Panc1 (cell line): ENCODE measurements around the gene CHURC1. TPM values are rescaled to one million over a fixed set of nuclear protein-coding genes. Genes with fewer than 3 reads are reported as not detected.

ENCODE experiments used
- ATAC-seq: fragments of 200-7000 bp; cut with Tn5 transposase; 2 replicates; pipeline ENCODE4 v1.9.1; 2020; ENCODE audit warnings: mild to moderate bottlenecking, moderate library complexity
- BruUV-seq: library from RNA; stranded (reverse); fragments of 400-500 nt; replicated peaks from 2 replicates; lab custom pipeline; 2021; lab: Mats Ljungman, UMichigan
- CTCF ChIA-PET: fragments of 300-600 bp; sonication (Branson Sonifier 250); formaldehyde crosslinking; loops from one replicate; lab custom pipeline; 2022; ENCODE audit warnings: antibody characterized with exemption; lab: Charles Lee
- POLR2A ChIA-PET: fragments of 300-600 bp; sonication (Branson Sonifier 250); formaldehyde crosslinking; loops from one replicate; lab custom pipeline; 2022; ENCODE audit warnings: antibody characterized with exemption; lab: Charles Lee
- DNase-seq: peaks from one replicate; pipeline ENCODE4 v3.0.0-alpha.2; 2010; ENCODE audit warnings: low read depth, low spot score
- H3K27ac ChIP-seq: 2 replicates; pipeline ENCODE4 v1.5.1; 2011; ENCODE audit warnings: mild to moderate bottlenecking, low read length, inconsistent platforms
- H3K27me3 ChIP-seq: fragments of 200-500 bp; sonication (Bioruptor generic); 2 replicates; pipeline ENCODE4 v1.6.0; 2014; ENCODE audit warnings: low read length, inconsistent platforms; ENCODE audit not compliant: control insufficient read depth, insufficient read depth
- H3K36me3 ChIP-seq: fragments of 200-500 bp; sonication (Bioruptor generic); 2 replicates; pipeline ENCODE4 v1.5.1; 2014; ENCODE audit warnings: inconsistent platforms, mild to moderate bottlenecking, low read length, moderate library complexity; ENCODE audit not compliant: control insufficient read depth, insufficient read depth
- H3K4me1 ChIP-seq: 2 replicates; pipeline ENCODE4 v1.5.1; 2011; ENCODE audit warnings: inconsistent platforms, mild to moderate bottlenecking, low read length, moderate library complexity; ENCODE audit not compliant: control insufficient read depth, insufficient read depth
- H3K4me3 ChIP-seq, 2 experiments: 2 replicates each; pipeline ENCODE4 v1.5.1; 2011 to 2012; ENCODE audit warnings: low read depth in 2 of 2, low read length in 2 of 2, mild to moderate bottlenecking in 2 of 2, inconsistent platforms in 1 of 2, moderate library complexity in 1 of 2
- H3K9me3 ChIP-seq: fragments of 200-500 bp; sonication (Bioruptor generic); 2 replicates; pipeline ENCODE4 v1.5.1; 2014; ENCODE audit warnings: low read depth, mild to moderate bottlenecking, inconsistent platforms, low read length, moderate library complexity; ENCODE audit not compliant: control insufficient read depth, insufficient read depth
- POLR2AphosphoS5 ChIP-seq: IDR thresholded peaks from 2 replicates; pipeline ENCODE4 v1.6.1; 2012; ENCODE audit warnings: mild to moderate bottlenecking, low read depth, low read length, moderate library complexity
- REST ChIP-seq, 2 experiments: IDR thresholded peaks; 2 replicates each; pipeline ENCODE4 v1.6.1; 2011 to 2012; ENCODE audit warnings: low read depth in 2 of 2, control low read depth in 1 of 2, low read length in 1 of 2, mild to moderate bottlenecking in 1 of 2, moderate library complexity in 1 of 2; ENCODE audit not compliant: insufficient read depth in 1 of 2
- SIN3A ChIP-seq: IDR thresholded peaks from 2 replicates; pipeline ENCODE4 v1.6.1; 2012; ENCODE audit warnings: low read depth, mild to moderate bottlenecking, low read length, moderate library complexity, borderline replicate concordance; ENCODE audit not compliant: insufficient read depth
- TCF7L2 ChIP-seq: IDR thresholded peaks from 2 replicates; pipeline ENCODE4 v1.6.1; 2011; ENCODE audit warnings: mild to moderate bottlenecking, low read depth, low read length, inconsistent platforms
- in situ Hi-C: cut with HindIII; loops from 2 replicates; pipeline ENCODE4 v1.10.0; 2016; ENCODE audit warnings: low sequenced_read_pairs, low pct_unique_long_range_greater_than_20kb
- intact Hi-C: fragments of 100-400 bp; cut with micrococcal nuclease; formaldehyde crosslinking; loops from one replicate; pipeline ENCODE4 v1.10.0; 2022; ENCODE audit not compliant: unreplicated experiment
- total RNA-seq: library from RNA; stranded (reverse); gene quantifications from one replicate; pipeline ENCODE4 v1.2.1, GENCODE V29; 2021; ENCODE audit not compliant: unreplicated experiment
- TF ChIP-seq, protein P1 (sequence below): fragments of 450-650 bp; IDR thresholded peaks from 2 replicates; pipeline ENCODE4 v1.5.1; 2017; ENCODE audit warnings: mild to moderate bottlenecking

The CHURC1 gene
- total RNA-seq, 1 experiment from 2014 or later: 55.6 TPM

- no peak overlapping the region for H3K4me3 ChIP-seq
- no TSS peak for BruUV-seq
- in situ Hi-C loops: no loop called here
- no peaks in the 10 kb centered on the region for H3K4me1 ChIP-seq
- H3K27me3 ChIP-seq: no peaks in the 10 kb centered on the region
- TF ChIP-seq TCF7L2 (no peak), REST (IDR thresholded peaks at IDR 0.05; ENCODE audit: insufficient read depth in 1 of 2, low read depth in 2 of 2, low read length in 1 of 2) (no peak), SIN3A (no peak), POLR2AphosphoS5 (no peak)
- TF ChIP-seq, protein P1, sequence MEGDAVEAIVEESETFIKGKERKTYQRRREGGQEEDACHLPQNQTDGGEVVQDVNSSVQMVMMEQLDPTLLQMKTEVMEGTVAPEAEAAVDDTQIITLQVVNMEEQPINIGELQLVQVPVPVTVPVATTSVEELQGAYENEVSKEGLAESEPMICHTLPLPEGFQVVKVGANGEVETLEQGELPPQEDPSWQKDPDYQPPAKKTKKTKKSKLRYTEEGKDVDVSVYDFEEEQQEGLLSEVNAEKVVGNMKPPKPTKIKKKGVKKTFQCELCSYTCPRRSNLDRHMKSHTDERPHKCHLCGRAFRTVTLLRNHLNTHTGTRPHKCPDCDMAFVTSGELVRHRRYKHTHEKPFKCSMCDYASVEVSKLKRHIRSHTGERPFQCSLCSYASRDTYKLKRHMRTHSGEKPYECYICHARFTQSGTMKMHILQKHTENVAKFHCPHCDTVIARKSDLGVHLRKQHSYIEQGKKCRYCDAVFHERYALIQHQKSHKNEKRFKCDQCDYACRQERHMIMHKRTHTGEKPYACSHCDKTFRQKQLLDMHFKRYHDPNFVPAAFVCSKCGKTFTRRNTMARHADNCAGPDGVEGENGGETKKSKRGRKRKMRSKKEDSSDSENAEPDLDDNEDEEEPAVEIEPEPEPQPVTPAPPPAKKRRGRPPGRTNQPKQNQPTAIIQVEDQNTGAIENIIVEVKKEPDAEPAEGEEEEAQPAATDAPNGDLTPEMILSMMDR: no peak
- no peak for DNase-seq
- POLR2A ChIA-PET: no interaction called here
- no peaks in the 10 kb centered on the region for H3K9me3 ChIP-seq
- intact Hi-C loops: no loop called here
- H3K36me3 ChIP-seq: no peaks in the 10 kb centered on the region
- CTCF ChIA-PET: no interaction called here
- no peak for ATAC-seq
- H3K27ac ChIP-seq: no peak overlapping the region
Observed at GRCh38 chr14:64950889-64951288, 36.6 kb downstream of the CHURC1 start.

GRCh38 chr14:64951291-64951690 is 37.0 kb downstream of the CHURC1 start:
- Histone ChIP-seq H3K4me1 (no peaks in the 10 kb centered on the region), H3K36me3 (no peaks in the 10 kb centered on the region), H3K4me3 (no peak overlapping the region), H3K27me3 (no peaks in the 10 kb centered on the region), H3K27ac (no peak overlapping the region), H3K9me3 (no peaks in the 10 kb centered on the region)
- TF ChIP-seq TCF7L2 (no peak), SIN3A (no peak), POLR2AphosphoS5 (no peak), REST (IDR thresholded peaks at IDR 0.05; ENCODE audit: insufficient read depth in 1 of 2, low read depth in 2 of 2, low read length in 1 of 2) (no peak)
- TF ChIP-seq, protein P1: no peak
- intact Hi-C loops (no loop called here), in situ Hi-C loops (no loop called here)
- ATAC-seq: no peak
- no TSS peak for BruUV-seq
- ChIA-PET POLR2A (no interaction called here), CTCF (no interaction called here)
- no peak for DNase-seq
